Stimulated activated CD4-positive, alpha-beta T cell treated with anti-CD3 and anti-CD28 coated beads, Interleukin-12 subunit alpha, Interleukin-12 subunit beta, amount 100 ng/mL, for 24 hours (primary cell): ENCODE results near the gene UNC5CL.
A peak's percentile ranks its signal among the peaks of the same experiment; 100 is the strongest.

ENCODE experiments used
- DNase-seq, 2 experiments: peaks; one replicate each; pipeline ENCODE4 v3.0.0-alpha.2; 2020; ENCODE audit warnings: low read depth in 2 of 2

The UNC5CL gene, protein sequence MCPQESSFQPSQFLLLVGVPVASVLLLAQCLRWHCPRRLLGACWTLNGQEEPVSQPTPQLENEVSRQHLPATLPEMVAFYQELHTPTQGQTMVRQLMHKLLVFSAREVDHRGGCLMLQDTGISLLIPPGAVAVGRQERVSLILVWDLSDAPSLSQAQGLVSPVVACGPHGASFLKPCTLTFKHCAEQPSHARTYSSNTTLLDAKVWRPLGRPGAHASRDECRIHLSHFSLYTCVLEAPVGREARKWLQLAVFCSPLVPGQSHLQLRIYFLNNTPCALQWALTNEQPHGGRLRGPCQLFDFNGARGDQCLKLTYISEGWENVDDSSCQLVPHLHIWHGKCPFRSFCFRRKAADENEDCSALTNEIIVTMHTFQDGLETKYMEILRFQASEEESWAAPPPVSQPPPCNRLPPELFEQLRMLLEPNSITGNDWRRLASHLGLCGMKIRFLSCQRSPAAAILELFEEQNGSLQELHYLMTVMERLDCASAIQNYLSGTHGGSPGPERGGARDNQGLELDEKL

DNA sequence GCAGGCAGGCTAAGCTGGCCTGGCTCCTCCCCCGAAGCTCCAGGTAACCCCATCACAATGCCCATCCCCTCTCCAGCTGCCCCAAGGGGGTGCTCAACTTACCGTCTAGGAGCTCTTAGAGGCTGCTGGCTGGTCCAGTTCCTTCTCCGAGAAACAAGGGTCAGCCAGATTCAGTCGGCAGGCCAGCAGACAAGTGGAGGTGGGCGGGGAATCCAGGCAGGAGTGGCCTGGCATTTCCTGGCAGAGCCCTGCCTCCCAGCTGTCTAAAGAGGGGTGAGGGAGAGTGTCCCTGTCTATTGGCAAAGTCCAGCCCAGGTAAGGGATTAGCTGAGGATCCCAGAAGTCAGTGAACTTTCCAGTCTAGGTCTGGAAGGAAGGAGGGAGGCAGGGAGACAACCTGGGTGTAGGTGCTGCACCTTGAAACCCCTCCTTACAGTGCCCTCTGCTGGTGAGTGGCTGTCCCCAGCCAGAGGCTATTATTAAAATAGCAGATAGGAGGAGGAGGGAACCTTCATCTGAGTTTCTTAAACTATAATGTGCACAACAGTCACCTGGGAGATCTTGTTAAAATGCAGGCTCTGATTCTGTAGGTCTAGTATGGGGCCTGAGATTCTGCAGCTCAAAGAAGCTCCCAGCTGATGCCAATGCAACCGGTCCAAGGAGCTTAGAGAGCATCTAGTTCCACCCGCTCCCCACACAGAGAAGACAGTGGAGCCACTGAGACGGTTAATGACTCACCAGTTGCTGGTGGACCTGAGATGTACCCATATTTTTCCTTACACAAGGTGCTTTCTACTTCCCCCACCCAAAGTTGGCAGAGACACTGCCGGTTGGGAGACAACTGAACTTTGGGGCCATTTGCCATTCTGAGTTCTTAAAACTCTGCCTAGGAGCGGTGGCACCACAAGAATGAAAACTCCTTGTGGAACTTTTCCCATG lies at the start of gene UNC5CL:
Gene UNC5CL (minus strand): TSS at position 162 of the 939 bp plus-strand sequence. CDS start 4,147 bp downstream, outside the sequence.
- peak in 1 of 2 experiments; percentile 41 for DNase-seq

DNA sequence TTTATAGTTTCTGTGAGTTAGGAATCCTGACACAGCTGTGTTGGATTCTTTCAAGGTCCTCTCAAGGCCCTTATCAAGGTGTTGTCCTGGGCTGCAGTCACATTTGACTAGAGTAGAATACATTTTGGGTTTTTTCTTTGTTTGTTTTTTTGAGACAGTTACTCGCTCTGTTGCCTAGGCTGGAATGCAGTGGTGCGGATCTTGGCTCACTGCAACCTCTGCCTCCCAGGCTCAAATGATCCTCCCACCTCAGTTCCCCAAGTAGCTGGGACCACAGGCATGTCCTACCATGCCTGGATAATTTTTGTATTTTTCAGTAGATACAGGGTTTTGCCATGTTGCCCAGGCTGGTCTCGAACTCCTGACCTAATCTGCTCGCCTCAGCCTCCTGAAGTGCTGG lies 49.4 kb upstream of the UNC5CL start:
- no peak for DNase-seq

DNA sequence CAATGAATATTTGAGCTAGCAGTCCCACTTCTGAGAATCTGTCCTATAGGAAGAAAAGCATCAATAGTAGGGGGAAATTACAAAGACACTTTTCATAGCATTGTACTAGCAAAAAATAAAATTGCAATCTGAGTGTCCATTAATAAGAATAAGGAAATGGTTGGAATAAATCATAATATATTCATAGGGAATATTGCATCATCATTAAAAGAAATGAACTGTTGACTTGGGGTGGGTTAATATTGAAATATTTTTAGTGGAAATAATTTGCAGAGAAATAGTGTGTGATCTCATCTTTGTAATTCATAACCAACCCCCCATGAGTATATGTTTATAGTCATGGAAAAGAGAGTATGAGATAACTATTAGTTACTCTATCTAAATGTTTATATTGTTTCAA lies 46.2 kb upstream of the UNC5CL start:
- DNase-seq = no peak

DNA sequence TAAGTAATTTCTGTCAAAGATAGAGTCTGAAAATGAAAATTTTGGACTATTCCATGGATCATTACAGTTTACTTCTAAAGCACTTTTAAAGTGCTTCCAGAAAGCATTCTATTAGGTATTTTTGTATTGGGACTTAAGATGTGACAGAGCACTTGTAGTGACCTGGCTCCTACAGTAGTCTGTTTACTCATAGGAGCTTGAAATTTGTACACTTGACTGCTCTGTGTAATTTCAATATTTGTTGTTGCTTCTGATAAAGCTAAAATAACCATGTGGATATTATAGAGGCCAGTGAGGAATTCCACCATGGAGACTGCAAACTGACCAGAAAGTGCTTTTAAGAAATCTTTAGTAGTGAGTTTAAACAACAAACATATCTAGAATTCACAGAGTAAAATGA lies 44.1 kb upstream of the UNC5CL start:
- no peak for DNase-seq

DNA sequence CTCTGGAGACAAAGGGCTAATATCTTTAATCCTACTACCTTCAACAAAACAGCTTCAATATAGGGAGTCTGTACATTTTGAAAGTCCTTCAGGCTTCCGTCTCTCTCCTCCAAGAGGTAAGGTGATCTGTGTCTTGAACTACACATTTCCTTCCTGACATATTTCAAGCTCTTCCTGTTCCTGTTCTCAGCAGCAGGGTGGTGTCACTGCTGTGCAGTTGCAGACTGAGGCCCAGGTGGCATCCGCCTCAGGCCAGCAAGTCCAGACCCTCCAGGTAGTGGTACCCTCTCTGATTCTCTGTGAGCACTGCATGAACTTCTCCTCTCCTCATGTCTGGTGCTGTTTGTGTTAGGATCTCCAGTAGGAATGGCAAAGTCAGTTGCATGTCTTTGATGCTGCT lies 41.6 kb upstream of the UNC5CL start:
- DNase-seq = no peak

DNA sequence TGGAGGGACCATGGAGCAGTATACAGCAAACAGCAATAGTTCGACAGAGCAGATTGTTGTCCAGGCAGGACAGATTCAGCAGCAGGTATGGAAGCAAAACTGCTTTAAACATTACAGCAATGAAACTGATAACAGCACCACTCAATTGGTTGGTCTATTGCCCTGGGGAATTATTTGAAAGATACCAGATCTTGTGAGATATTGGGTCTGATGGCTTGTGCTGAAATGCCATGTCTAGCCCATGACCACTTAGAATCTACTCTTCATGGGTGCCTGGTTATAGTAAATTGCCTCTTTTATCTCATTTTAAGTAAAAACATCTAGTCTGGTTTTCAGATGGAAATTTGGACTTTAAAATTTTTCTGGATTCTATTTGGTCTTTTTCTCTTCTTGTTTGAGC lies 40.1 kb upstream of the UNC5CL start:
- DNase-seq = no peak

DNA sequence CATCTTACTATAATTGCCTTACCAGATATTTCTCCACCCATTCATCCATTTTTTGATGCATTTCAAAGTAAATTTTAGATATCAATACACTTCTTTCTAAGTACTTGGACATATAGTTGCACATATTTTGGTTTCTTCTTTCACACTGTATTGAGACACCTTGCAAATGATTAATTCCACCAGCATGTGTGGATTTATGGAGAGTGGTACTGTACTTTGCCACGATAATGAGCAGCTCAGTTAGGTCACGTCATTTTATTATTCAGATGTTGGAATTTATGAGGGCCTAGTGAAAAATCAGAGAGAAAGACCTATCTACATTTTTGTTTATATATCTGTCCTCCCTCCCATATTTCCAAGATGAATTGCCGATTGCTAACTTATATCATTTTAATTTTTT lies 39.1 kb upstream of the UNC5CL start:
- no peak for DNase-seq

DNA sequence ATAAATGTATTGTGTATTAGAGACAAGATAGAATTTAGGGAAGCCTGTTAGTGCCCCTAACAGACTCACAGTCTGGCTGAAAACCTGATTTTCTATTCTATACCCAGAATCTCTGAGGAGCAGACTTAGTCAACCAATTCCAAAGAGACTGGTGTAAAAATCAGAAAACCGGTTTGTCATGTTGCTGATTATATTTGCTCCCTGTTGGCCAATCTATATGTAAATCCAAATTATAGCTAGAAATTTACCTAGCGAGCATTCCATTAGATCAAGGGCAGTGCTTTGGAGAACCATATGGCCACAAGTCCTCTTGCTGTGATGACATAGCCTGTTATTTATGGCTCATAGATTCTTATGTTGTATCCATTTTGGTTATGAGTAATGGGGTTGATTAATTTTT lies 38.5 kb upstream of the UNC5CL start:
- no peak for DNase-seq

DNA sequence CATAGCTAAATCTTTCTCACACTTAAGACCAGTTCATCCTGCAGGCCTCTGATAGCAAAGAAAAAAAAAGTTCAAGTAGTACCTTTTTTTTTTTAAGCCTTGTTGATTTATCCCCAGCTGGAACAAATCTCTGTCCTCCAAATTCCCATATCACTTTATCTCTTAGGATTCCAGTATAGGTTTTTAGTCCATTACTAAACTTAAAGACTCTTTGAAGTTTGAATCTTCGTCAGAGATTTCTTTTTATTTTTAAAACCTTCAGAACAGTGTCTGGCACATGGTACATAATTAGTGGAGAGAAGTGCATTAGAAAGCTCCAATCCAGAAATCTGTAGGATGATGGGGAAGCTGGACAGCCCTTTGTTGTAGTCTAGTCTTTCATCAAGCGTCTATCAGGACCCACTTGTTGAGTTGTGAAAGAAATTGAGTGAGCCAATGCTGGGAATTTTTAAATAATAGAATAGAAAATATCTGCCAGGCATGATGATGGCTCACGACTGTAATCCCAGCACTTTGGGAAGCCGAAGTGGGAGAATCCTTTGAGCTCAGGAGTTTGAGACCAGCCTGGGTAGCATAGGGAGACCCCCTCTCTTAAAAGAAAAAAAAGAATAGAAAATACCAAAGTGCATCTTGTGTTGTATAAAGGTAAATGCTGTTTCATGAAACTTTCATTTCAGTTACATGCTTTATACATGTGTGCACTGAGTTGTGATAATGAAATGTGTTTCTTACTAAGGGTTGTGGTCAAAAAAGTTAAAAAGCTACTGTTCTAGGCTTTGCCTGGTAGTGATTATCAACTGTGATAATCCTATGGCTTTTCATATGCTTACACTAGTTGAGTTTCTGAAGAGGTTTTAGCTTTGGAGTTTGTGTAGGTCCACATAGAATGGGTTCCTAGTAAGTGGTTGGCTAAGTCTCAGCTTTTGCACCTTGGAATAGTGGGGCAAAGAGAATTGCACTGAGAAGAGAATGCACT lies 36.9 kb upstream of the UNC5CL start:
- DNase-seq = no peak

DNA sequence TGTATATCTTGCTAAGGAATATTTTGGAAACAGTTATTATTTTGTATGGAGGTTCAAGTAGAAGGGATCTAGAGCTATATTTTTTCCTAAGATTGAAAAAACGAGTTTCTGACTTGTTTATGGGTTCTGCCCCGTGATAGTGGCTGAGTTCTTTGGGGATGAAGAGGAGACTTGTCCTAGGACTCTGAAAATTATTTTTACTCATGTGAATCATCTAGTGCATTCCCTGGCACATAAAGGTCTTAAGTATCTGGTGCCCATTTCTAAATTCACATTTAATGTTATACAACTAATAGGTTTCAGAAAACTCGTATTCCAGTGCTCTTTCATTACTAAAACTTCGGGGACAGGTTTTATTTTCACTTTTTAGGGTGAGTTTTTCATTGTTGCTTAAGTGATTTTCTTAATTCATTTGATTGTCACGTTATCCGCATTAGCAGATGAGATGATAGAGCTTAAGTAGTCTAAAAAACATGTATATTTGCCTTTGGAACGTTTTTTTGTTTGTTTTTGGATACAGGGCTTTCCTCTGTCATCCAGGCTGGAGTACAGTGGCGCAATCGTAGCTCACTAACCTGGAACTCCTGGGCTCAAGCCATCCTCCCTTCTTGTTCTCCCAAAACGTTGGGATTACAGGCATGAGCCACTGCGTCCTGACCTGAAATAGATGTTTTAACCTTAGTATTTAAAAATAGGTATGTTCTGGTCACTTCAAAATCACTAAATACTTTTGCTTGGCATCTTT lies 35.8 kb upstream of the UNC5CL start:
- no peak for DNase-seq

DNA sequence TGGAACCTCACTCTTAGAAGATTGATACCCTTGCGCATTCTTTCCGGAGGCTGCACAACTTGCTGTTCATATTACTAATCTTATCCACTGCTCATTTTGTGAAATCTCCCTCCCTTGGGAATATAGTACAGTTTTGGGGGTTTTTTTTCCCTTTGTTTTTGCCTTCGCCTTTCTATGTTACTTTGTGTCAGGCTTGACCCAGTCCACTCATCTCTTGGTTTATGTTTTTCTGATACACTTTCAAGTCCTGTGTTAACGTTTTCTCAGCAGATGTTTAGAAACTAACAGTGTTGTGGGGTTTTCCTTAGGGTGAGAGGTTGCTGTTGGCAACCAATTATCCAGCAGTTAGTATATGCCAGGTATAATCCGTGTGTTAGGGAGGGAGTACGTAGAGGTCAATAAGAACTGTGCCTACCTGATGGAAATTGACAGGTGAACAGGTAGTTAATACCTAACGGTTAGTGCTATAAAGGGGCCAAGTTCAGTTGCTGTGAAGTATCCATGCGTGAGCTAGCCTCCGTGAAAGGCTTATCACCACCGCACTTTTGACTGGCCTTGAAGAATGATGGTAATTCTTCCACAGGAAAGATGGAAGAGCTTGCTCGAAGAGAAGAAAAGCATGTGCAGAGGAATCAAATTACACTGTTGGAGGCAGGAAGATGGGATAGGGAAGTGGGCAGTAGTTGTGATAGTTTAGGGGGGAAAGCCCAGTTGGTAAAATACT lies 35.1 kb upstream of the UNC5CL start:
- no peak for DNase-seq

DNA sequence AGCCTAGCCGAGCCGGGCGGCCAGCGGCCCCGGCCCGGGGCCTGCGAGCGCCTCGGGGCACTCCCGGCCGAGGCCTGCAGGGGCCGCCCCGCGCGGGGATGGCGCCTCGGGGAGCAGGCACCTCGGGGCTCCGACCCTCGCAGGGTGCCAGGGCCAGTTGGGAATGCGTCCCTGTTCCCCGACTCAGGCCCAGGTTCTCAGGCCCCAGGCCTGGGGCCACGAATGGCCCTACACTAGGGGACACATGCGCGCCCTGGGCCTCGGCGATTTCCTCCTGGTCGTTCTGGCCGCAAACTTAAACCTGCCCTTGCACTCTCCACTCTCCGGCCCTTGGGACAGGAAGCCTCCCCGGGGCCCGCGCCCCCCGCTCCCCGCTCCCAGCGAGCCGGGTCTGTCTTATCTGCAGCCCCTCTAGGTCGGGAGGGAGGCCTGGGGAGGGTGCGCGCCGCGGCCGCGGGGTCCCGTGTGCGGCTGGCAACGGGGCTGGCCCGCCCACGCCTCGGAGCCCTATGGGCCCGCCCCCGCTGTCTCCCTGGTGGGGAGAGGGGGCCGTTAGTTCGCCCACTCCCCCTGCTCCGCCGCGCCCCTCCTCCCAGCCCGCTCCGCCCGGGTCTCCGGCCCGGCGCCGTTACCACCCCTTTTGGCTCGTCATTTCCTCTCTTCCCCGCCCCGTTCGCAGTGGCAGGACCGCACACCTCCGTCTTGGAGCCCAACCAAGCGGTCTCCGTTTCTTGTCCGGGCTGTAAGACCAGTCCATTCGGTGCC lies 34.4 kb upstream of the UNC5CL start:
- DNase-seq = peak; percentile 59 to 76

DNA sequence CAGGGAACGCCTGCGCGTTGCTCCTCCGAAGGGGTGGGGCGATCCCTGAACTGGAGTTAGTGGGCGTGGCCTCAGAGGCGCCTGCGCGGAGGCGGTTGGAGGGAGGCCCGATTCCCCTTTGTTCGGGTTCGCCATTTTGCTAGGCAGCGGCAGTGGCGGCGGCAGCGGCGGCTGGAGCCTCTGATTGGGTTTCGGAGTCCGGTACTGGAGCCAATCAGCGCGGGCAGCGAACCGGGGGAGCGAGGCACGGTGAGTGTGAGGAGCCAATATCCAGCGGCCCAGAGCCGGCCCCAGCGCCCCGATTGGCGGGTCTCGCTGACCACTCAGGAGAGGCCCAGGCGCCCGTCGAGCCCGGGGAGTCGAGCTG lies 33.8 kb upstream of the UNC5CL start, which contains the start of gene NFYA:
Gene NFYA (plus strand): TSS at position 139 of the 367 bp plus-strand sequence. CDS start 6,116 bp downstream, outside the sequence.
- DNase-seq = no peak

DNA sequence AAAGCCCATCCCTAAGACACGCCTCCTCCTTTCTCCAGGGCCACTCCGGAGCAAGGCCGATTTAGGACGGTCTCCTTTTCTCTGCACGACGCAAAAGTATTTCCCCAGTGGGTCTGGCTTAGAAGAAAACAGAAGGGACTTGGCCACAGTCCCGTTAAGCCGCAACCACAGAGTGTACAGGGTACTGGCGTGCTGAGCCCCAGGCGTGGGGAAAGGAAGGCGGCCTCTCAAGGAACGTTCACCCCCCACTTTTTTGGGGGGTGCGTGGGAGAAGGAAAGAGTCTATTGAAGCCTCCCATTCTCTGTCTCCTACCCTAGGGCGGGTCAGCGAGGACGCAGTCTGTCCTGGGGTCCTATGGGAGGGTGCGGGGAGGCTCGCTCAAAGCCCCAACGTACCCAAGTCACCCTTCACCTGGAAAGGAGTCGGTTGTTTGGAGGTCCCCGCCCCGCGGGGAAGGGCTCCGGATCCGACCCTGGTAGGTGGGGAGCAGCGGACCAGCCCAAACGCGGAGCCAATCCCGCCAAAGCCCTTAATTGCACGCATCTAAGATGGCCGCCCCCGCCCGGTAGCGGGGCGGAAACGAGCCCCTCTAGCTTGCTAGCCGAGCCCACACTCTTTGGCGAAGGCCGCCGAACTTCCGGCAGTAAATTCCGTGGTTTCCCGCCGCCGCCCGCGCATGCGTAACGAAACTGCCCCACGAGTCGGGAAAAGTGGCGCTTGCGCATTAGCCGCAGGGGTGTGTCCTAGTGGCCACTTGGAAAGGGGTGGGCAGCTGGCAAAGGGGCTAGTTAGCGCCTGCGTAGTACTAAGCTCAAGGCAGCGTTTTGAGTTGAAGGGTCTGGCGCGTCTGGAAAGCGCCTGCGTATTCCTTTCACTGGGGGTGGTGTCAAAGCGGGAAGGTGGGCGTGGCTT lies 33.2 kb upstream of the UNC5CL start, which contains the start of gene OARD1:
Gene OARD1 (minus strand): TSS at position 434 of the 913 bp plus-strand sequence. CDS start 722 bp downstream, outside the sequence.
- DNase-seq = peak; percentile 99 to 100

DNA sequence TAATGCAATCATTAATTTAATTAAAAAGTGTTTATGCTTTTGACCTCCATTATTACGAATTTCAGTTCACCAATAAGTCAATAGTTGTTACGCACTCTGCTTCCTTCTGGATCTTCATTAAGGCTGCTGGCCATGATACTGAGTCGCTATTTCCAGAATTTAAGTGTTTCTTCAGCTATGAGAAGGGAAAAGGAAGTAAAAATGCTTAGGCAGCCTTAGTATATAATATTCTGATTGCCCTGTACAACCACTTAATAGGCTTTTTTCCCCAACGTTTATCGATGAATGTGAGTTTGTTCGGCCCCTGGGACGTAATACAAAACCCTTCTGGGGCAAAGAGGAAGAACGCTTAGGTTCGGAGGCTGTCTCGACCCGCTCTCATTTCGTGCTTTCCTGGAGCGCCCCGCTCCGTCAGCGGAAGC lies 32.5 kb upstream of the UNC5CL start:
- DNase-seq = peak in 1 of 2 experiments; percentile 63

DNA sequence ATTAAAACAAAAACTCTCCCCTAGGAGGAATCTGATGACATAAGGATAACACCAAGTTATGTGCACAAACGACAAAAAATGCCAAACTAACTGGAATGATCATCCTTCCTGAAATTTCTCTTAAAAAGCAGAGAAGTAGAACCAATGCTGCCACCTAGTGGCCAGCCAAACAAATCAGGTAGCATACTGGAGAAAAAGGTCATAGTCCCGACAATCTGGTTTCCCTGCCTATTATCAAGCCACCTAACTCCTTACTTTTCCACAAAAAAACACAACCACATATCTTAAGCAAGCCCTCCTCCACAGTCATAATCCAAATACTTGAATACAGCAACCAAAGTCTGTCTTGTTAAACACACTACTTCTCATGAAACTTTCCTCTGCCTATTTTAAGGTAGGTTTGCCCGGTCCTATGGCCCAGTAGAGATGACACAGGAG lies 27.9 kb upstream of the UNC5CL start:
- peak; percentile 22 to 55 for DNase-seq

DNA sequence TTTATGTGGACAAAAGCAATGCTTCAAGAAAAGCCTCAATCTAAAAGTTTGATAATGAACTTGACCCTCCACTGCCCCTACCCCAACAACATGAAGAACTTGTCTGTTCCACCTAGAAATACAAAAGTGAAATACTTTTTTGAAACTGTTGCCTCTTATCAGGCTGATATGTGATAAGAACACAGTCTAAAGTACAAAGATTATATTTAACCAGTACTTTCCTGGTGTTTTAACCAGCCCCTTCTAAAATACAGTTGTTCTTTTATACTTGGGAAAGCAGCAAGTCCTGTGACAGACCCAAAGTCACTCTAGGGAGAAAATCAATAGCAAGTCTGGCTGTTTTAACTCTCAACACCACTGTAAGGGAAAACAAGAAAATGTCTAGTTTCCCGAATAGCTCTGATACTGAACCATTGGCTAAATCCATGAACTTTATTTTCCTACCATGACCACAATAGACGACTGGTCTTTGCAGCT lies 26.6 kb upstream of the UNC5CL start:
- DNase-seq = no peak
